Measurements from ENCODE around the gene MYO5B. TPM values are rescaled to one million over a fixed set of nuclear protein-coding genes. Genes with fewer than 3 reads are reported as not detected.
"Not testable (repeated sequence)": the region's sequence is repeated elsewhere in the genome, so short reads cannot be mapped to it uniquely, and the experiment has no call there.

The MYO5B gene
- total RNA-seq, 2 experiments from 2014 or later: not detected

GRCh38 chr18:49798001-49798400, 396.9 kb downstream of the MYO5B start:
- H2AFZ ChIP-seq (ENCODE audit: low read length): no peak overlapping the region
- no peak for DNase-seq (ENCODE audit: low spot score)
- intact Hi-C loops (cut with micrococcal nuclease; ENCODE audit: unreplicated experiment): no loop called here
- H3K79me2 ChIP-seq (ENCODE audit: insufficient read depth, low read depth, low read length): no peaks in the 10 kb centered on the region
- no peaks in the 10 kb centered on the region for H4K20me1 ChIP-seq (ENCODE audit: insufficient read depth, low read length)
- POLR2A ChIA-PET: interaction anchor here (0.6 kb wide), 1 partner anchor 17 kb away, joined by 4 read pairs; no protein-coding TSS in a partner anchor
- H3K4me1 ChIP-seq (ENCODE audit: insufficient read depth, low read length, poor library complexity, severe bottlenecking): no peaks in the 10 kb centered on the region
- TF ChIP-seq EZH2phosphoT487 (IDR thresholded peaks at IDR 0.05; ENCODE audit: borderline replicate concordance, low read depth, low read length) (no peak), CTCF (conservative IDR thresholded peaks at IDR 0.05; ENCODE audit: low read length) (no peak)
- no TSS peak for BruUV-seq (replicated peaks)
- H3K9me2 ChIP-seq (ENCODE audit: insufficient read depth, low read length): no peaks in the 10 kb centered on the region
- no peaks in the 10 kb centered on the region for H3K9me3 ChIP-seq (ENCODE audit: low read length)
- H3K36me3 ChIP-seq (ENCODE audit: insufficient read depth, low read length): peaks cover 36% of the 10 kb centered on the region
- H3K4me2 ChIP-seq (ENCODE audit: low read length): no peak overlapping the region
- H3K4me3 ChIP-seq (ENCODE audit: low read depth, low read length, poor library complexity, severe bottlenecking): no peak overlapping the region
- CTCF ChIA-PET (ENCODE audit: unreplicated experiment): no interaction called here
- no peak overlapping the region for H3K27ac ChIP-seq (ENCODE audit: low read depth, low read length, poor library complexity, severe bottlenecking)

GRCh38 chr18:49795612-49796552, 399.1 kb downstream of the MYO5B start:
- CTCF ChIA-PET (ENCODE audit: unreplicated experiment): no interaction called here
- no peak overlapping the region for H3K27ac ChIP-seq (ENCODE audit: low read depth, low read length, poor library complexity, severe bottlenecking)
- intact Hi-C loops (cut with micrococcal nuclease; ENCODE audit: unreplicated experiment): no loop called here
- H3K4me3 ChIP-seq (ENCODE audit: low read depth, low read length, poor library complexity, severe bottlenecking): no peak overlapping the region
- H3K4me2 ChIP-seq (ENCODE audit: low read length): no peak overlapping the region
- POLR2A ChIA-PET: interaction anchor here (0.6 kb wide), 1 partner anchor 1782 kb away, joined by 3 read pairs; no protein-coding TSS in a partner anchor
- no peaks in the 10 kb centered on the region for H3K4me1 ChIP-seq (ENCODE audit: insufficient read depth, low read length, poor library complexity, severe bottlenecking)
- H3K9me3 ChIP-seq (ENCODE audit: low read length): no peaks in the 10 kb centered on the region
- DNase-seq (ENCODE audit: low spot score): no peak
- no peak overlapping the region for H2AFZ ChIP-seq (ENCODE audit: low read length)
- H3K36me3 ChIP-seq (ENCODE audit: insufficient read depth, low read length): peaks cover 43% of the 10 kb centered on the region
- H3K79me2 ChIP-seq (ENCODE audit: insufficient read depth, low read depth, low read length): no peaks in the 10 kb centered on the region
- H3K9me2 ChIP-seq (ENCODE audit: insufficient read depth, low read length): no peaks in the 10 kb centered on the region
- H4K20me1 ChIP-seq (ENCODE audit: insufficient read depth, low read length): no peaks in the 10 kb centered on the region
- TF ChIP-seq CTCF (conservative IDR thresholded peaks at IDR 0.05; ENCODE audit: low read length) (no peak), EZH2phosphoT487 (IDR thresholded peaks at IDR 0.05; ENCODE audit: borderline replicate concordance, low read depth, low read length) (no peak)
- BruUV-seq (replicated peaks): no TSS peak

GRCh38 chr18:49794743-49795142, 400.2 kb downstream of the MYO5B start:
- no peak for DNase-seq (ENCODE audit: low spot score)
- Histone ChIP-seq H3K9me2 (ENCODE audit: insufficient read depth, low read length) (no peaks in the 10 kb centered on the region), H3K4me3 (ENCODE audit: low read depth, low read length, poor library complexity, severe bottlenecking) (no peak overlapping the region), H3K27ac (ENCODE audit: low read depth, low read length, poor library complexity, severe bottlenecking) (no peak overlapping the region), H3K4me2 (ENCODE audit: low read length) (no peak overlapping the region), H3K79me2 (ENCODE audit: insufficient read depth, low read depth, low read length) (no peaks in the 10 kb centered on the region), H2AFZ (ENCODE audit: low read length) (no peak overlapping the region), H4K20me1 (ENCODE audit: insufficient read depth, low read length) (no peaks in the 10 kb centered on the region), H3K4me1 (ENCODE audit: insufficient read depth, low read length, poor library complexity, severe bottlenecking) (no peaks in the 10 kb centered on the region), H3K36me3 (ENCODE audit: insufficient read depth, low read length) (peaks cover 53% of the 10 kb centered on the region), H3K9me3 (ENCODE audit: low read length) (no peaks in the 10 kb centered on the region)
- POLR2A ChIA-PET: no interaction called here
- CTCF ChIA-PET (ENCODE audit: unreplicated experiment): no interaction called here
- intact Hi-C loops (cut with micrococcal nuclease; ENCODE audit: unreplicated experiment): no loop called here
- no TSS peak for BruUV-seq (replicated peaks)
- TF ChIP-seq CTCF (conservative IDR thresholded peaks at IDR 0.05; ENCODE audit: low read length): no peak
- no peak for TF ChIP-seq EZH2phosphoT487 (IDR thresholded peaks at IDR 0.05; ENCODE audit: borderline replicate concordance, low read depth, low read length)

- DNase-seq (ENCODE audit: low spot score); H3K4me2 ChIP-seq (ENCODE audit: low read length); H3K9me3 ChIP-seq (ENCODE audit: low read length); H3K9me2 ChIP-seq (ENCODE audit: insufficient read depth, low read length); intact Hi-C loops (cut with micrococcal nuclease; ENCODE audit: unreplicated experiment); H3K79me2 ChIP-seq (ENCODE audit: insufficient read depth, low read depth, low read length); H2AFZ ChIP-seq (ENCODE audit: low read length); H3K27ac ChIP-seq (ENCODE audit: low read depth, low read length, poor library complexity, severe bottlenecking); BruUV-seq (replicated peaks); H3K4me3 ChIP-seq (ENCODE audit: low read depth, low read length, poor library complexity, severe bottlenecking); H4K20me1 ChIP-seq (ENCODE audit: insufficient read depth, low read length); POLR2A ChIA-PET; CTCF ChIA-PET (ENCODE audit: unreplicated experiment): not testable (repeated sequence)
- Histone ChIP-seq H3K4me1 (ENCODE audit: insufficient read depth, low read length, poor library complexity, severe bottlenecking) (peaks cover 17% of the 10 kb centered on the region), H3K36me3 (ENCODE audit: insufficient read depth, low read length) (peaks cover 65% of the 10 kb centered on the region)
Observed at GRCh38 chr18:49789560-49790134, 405.3 kb downstream of the MYO5B start.
